ENCODE measurements around the gene IQSEC1. TPM values are rescaled to one million over a fixed set of nuclear protein-coding genes. Genes with fewer than 3 reads are reported as not detected.
A peak's percentile ranks its signal among the peaks of the same experiment; 100 is the strongest.

The IQSEC1 gene
- total and polyA plus RNA-seq, 9 of the 15 experiments (the other 6 are each of a cell fraction or from before 2014, with no cell fraction given) = 0.56 to 39.0 (median 6.8) TPM

DNA sequence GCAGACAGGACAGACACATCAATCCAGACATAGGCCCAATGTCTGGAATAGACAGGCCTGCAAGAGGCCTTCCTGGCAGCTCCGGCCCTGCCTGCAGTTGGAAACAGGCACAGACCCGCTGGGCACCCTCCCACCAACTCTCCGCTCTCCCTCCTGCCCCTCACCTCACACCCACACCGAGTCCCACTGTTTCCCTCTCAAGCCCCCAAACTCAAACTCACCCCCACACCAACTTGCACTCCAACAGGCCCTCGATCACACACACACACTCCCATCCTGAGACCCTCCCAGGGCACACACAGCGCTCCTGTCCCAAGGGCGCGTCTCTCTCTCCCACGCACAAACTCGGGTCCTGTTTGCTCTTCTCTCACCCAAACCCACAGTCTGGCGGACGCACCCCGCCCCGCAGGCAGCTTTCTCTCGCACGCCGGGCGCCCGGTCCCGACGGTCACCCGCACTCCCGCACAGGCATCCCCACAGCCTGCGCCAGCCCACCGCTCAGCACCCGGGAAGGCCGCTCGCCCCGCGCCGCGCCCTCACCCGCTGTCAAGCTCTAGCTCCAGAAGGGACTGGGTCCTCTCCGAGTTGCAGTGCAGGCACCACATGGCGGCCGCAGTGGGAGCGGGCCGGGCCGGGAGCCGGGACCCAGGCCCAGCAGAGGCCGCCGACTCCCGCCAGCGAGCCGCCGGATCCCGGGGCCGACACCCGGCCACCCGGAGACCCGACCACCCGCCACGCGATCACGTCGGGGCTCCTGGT is 106.2 kb downstream of the IQSEC1 start:
- POLR2A ChIA-PET = interaction anchor here (0.6 to 2.0 kb wide), 5 partner anchors 10 to 20 kb away, joined by 3 to 9 read pairs (median 3); no protein-coding TSS in a partner anchor
- peak overlapping the region; percentile 94 for H3K4me2 ChIP-seq (ENCODE audit: insufficient read depth, low read length)
- in situ Hi-C loops (cut with MboI) = no loop called here
- no peaks in the 10 kb centered on the region for H3K27me3 ChIP-seq (ENCODE audit: control insufficient read depth in 2 of 2, insufficient read depth in 2 of 2, low read length in 2 of 2)
- no TSS peak for BruUV-seq (replicated peaks)
- peaks cover 16% of the 10 kb centered on the region; the same call in 2 of the 3 replicates for H3K36me3 ChIP-seq (ENCODE audit: control insufficient read depth, insufficient read depth, low read length)
- FAIRE-seq (peak; percentile 59), ATAC-seq (peak; percentile 58), DNase-seq (ENCODE audit: extremely low read depth in 1 of 4, low spot score in 3 of 4) (peak in 2 of 4 experiments; percentile 51 to 73)
- WGBS (ENCODE audit: insufficient coverage, low coverage, missing lambda C conversion rate) = 3% methylated on average over 50 of the region's 56 CpGs
- H4K20me1 ChIP-seq (replicated peaks; ENCODE audit: control insufficient read depth, insufficient read depth, low read length) = peaks cover 19% of the 10 kb centered on the region
- H3K4me3 ChIP-seq = peak overlapping the region; percentile 80
- H3K9me1 ChIP-seq (ENCODE audit: control insufficient read depth, insufficient read depth, low read length) = peaks cover 18% of the 10 kb centered on the region
- peak overlapping the region; percentile 66 for H2AFZ ChIP-seq (ENCODE audit: low read depth, low read length)
- peaks cover 53% of the 10 kb centered on the region for H3K79me2 ChIP-seq (ENCODE audit: control insufficient read depth, insufficient read depth, low read length)
- CTCF ChIA-PET (ENCODE audit: low intra/inter-chr PET ratio) = no interaction called here
- H3K9ac ChIP-seq (ENCODE audit: insufficient read depth in 1 of 2, low read depth in 2 of 2, low read length in 2 of 2) = peak overlapping the region; percentile 69 to 96
- peaks cover 48 to 53% of the 10 kb centered on the region in 2 experiments for H3K4me1 ChIP-seq (replicated peaks in 1 of 2; ENCODE audit: control insufficient read depth in 2 of 2, insufficient read depth in 2 of 2, low read length in 2 of 2)
- intact Hi-C loops (cut with micrococcal nuclease) = no loop called here
- H3K9me3 ChIP-seq (replicated peaks; ENCODE audit: control insufficient read depth, insufficient read depth, low read depth, low read length) = no peaks in the 10 kb centered on the region
- peak overlapping the region; percentile 71 for H3K27ac ChIP-seq (ENCODE audit: extremely low read depth, low read depth, low read length)
- no peak for TF ChIP-seq ZBTB43 (CRISPR knock-in tag; IDR thresholded peaks at IDR 0.05)
- TF ChIP-seq, protein P1, sequence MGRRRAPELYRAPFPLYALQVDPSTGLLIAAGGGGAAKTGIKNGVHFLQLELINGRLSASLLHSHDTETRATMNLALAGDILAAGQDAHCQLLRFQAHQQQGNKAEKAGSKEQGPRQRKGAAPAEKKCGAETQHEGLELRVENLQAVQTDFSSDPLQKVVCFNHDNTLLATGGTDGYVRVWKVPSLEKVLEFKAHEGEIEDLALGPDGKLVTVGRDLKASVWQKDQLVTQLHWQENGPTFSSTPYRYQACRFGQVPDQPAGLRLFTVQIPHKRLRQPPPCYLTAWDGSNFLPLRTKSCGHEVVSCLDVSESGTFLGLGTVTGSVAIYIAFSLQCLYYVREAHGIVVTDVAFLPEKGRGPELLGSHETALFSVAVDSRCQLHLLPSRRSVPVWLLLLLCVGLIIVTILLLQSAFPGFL (CRISPR knock-in tag; IDR thresholded peaks at IDR 0.05) = no peak
- no peak for TF ChIP-seq ETV1 (tag; conservative IDR thresholded peaks at IDR 0.05; ENCODE audit: low read depth)
- TF ChIP-seq HEY1 (CRISPR knock-in tag; IDR thresholded peaks at IDR 0.05; ENCODE audit: borderline replicate concordance) = no peak
- no peak for TF ChIP-seq RFX5 (IDR thresholded peaks at IDR 0.05; ENCODE audit: low read depth, low read length)
- TF ChIP-seq FIP1L1 (IDR thresholded peaks at IDR 0.05; ENCODE audit: low read depth, low read length, poor library complexity, severe bottlenecking) = no peak
- TF ChIP-seq RBBP5 (IDR thresholded peaks at IDR 0.05; ENCODE audit: borderline replicate concordance, insufficient read depth, low read length, poor library complexity, severe bottlenecking) = no peak
- TF ChIP-seq KLF6 (CRISPR knock-in tag; IDR thresholded peaks at IDR 0.05; ENCODE audit: borderline replicate concordance) = no peak
- TF ChIP-seq MITF (IDR thresholded peaks at IDR 0.05) = no peak
- TF ChIP-seq SMARCB1 (IDR thresholded peaks at IDR 0.05; ENCODE audit: insufficient read length, low read depth) = no peak
- TF ChIP-seq SRF (CRISPR knock-in tag; IDR thresholded peaks at IDR 0.05) = no peak
- TF ChIP-seq ZBTB7A (IDR thresholded peaks at IDR 0.05; ENCODE audit: borderline replicate concordance, control insufficient read depth, low read depth, low read length) = peak; percentile 18; the same call in 1 of the 2 replicates
- no peak for TF ChIP-seq ATF3 (IDR thresholded peaks at IDR 0.05)
- no peak for TF ChIP-seq ATF3 (CRISPR knock-in tag; conservative IDR thresholded peaks at IDR 0.05)
- TF ChIP-seq FOXJ3 (CRISPR knock-in tag; IDR thresholded peaks at IDR 0.05) = no peak
- TF ChIP-seq ELF1 (tag; IDR thresholded peaks at IDR 0.05) = no peak
